TTC549 (cell line): Measurements from ENCODE around the gene TNFRSF14.

Source experiments
- FAIRE-seq: peaks from 2 replicates; lab custom pipeline; 2012; peaks lifted over from hg19 to GRCh38; lab: Jason Lieb, UNC

The TNFRSF14 gene

DNA sequence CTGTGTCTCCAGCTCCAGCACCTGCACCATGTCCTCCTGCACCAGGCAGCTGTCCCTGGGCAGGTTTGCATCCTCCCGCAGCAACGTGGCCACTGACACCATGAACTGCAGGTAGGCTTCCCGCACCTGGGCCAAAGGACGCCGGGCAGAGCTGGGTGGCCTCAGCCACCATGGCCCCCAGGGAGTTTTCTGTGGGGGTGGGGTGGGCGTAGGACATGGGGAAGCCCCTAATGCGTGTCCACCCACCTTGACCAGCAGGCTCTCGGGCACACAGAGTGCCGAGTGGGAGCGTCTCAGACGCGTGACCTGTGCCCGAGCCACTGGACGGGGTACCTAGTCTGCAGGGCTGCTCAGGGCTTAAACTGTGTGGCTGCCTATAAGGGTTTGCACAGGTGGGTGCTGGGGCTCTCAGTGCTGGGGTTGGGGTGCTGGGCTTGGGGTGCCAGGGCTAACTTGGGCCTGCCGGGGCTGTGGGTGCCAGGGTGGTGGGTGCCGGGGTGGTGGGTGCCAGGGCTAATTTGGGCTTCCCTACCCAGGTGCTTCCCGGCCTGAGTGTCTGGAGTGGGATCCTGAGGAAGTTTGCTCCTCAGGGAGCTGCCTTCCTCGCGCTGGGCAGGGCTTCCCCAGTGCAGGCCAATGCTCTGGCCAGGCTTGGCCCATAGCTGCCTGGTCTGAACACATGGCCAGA is 48.1 kb downstream of the TNFRSF14 start:
- FAIRE-seq, result no peak

DNA sequence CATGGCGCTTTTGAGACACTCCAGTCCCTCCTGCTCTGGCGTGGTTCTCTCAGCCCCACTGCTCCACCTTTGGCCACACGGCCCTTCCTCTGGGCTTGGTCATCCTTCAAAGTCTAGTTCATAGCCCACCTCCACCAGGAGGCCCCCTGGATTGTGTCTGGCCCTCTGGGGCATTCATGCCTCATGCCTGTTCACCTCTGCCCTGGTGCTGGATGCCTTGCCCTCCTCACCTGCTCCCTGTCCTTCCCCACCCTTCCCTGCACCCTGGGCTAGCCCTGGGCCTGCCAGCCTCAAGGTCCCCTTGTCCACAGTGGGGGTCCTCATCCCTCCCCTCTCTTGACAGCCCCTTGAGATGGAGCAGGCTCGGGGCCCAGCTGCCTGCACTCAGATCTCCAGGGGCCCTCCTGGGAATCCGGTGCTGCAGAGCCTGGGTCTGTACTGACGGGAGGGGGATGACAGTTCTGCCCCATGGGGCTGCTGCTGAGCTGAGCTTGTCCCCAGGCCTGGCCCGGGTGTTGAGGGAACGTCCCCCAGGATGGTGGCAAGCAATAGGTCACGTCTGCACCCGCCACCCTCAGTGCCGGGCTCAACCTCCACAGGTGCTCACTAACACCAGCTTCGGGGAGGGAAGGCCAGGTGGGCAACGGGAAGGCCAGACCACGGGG is 48.8 kb downstream of the TNFRSF14 start:
- no peak for FAIRE-seq

DNA sequence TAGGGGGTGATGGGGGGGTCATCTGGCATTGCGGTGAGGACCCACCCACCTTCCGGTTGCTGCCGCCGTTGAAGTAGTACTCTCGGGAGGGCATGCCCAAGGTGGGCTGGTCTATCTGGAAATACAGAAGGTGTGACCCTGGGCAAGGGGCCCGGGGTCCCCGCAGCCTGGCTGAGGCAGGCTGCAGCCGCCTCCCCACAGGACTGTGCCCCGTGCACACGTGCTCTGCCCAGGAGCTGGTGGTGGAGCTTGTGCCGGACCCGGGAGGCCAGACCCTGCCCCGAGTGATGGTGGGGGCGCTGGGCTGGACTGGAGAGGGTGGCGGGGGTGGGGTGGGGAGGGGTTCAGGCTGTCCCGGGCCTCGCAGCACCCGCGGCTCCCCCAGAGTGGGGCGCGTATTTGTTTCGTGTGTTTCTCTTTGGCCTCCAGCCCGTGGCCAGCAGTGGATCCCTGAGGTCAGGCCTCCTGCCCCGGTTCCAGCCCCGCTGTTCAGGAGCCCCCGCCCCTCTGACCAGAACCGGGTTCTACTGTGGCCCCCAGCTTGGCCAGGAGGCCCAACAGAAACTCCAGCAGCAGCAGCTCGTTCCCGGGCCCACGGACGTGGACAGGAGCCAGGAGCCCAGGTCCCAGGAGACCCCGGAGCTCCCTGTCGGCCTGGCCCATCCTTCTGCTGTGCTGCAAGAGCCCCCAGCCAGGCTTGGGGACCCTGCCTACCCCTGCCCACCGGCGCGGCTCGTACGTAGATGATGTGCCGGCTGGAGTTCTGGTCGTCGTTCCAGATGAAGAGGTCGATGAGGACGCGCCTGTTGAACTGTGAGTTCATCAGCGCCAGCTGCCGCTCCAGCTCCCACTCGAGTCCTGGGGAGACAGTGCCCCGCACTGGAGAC is 49.6 kb downstream of the TNFRSF14 start:
- FAIRE-seq, result no peak

DNA sequence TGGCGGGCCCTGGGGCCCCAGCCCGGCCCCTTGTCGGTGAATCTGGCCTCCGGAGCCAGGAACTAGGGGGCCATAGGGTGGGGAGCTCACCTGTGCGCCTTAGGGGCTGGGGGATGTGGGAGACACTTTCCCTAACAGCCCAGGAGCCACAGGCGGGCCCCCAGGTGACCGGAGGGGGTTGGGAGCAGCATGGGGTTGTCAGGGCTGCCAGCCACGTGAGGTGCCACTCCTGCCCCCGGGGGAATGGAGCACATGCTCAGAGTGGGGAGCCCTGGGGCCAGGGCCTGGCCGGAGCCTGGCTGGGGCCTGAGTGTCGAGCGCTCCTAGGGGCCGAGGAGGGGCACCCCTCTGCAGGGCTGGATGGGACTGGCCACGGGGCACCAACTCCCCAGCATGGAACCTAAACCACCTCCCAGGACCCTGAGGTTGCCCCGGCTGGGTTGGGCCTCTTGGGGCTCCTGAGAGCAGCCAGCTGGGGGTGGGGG is 50.3 kb downstream of the TNFRSF14 start:
- no peak for FAIRE-seq

DNA sequence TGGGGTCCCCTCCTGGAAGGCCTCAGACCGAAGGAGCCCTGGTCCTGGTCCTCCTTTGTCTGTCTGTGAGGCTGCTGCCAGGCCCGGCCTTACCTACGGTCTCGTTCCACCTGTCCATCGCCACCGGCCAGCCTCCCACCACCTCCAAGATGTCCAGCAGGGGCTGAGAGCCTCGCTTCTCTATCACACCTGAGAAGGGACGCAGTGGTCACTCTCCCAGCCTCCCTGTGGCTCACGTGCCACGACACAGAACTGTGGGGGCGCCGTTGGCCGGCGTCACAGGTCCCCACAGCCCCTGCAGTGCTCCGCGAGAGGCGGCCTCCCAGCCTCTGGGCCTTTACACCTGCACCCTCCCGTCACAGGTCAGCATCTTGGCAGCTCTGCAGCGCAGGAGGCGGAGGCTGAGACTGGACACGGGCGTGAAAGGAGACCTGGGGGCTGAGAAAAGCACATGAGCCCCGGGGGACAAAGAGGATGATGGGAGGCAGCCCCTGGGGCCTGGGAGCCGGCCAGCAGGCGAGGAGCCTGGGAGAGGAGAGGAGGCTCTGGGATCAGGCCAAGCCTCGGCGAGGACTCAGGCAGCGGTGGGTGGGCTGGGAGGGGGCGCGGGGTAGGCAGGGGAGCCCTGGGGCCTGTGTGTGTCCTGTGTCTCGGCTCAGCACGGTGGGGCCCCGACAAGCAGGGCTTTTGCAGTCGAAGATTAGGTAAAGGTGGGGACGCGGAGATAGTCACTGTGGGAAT is 50.9 kb downstream of the TNFRSF14 start:
- no peak for FAIRE-seq

DNA sequence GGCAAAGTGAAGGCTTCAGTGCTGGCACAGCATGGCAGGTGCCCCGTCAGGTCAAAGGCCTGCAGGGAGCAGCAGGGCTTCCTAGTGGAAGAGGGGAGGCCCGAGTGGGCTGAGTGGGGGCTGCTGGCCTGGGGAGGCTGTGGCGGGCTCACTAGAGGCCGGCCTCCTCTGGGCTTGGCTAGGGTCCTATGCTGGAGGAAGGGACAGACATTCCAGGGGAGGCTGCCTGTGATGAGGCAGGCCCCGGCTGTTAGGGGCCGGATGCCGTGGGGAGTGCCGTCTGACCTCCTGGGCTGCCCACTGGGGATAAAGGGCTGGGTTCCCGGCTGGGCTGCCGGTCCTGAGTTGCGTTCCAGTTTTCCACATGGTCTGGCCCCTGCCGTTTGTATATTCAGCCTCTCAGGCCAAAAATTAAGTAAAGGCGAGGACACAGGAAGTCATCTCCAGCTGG is 51.5 kb downstream of the TNFRSF14 start:
- FAIRE-seq, result no peak

DNA sequence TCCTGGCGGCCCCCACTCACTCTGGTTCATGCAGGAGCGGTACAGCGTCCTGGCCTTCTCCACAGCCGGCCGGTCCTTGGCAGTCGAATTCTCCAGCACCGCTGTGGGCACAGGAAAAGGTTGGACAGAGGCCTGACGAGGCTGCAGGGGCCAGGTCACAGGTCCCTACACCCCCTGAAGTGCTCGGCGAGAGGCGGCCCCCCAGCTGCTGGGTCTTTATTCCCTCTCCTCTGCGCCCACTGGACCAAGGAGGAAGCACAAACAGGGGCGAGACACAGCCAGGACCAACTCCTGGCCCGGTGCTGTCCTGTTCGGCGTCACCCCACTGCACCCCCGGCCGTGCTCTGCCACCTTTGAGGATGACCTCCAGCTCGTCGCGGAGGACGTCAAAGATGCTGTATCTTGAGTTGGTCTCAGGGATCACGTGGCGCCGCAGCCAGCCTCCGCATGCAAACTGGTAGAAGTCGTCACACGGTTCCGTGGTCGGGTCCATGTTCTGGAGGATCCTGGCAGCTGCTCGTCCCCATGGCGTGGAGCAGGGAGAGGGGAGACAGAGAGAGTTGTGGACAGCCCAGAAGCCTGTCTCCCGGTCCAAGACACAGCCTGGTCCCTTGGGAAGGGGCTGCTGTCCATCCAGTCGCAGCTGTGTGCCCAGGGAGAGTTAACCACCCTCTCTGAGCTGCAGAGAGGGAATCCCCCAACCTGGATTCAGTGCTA is 53.3 kb downstream of the TNFRSF14 start:
- no peak for FAIRE-seq

DNA sequence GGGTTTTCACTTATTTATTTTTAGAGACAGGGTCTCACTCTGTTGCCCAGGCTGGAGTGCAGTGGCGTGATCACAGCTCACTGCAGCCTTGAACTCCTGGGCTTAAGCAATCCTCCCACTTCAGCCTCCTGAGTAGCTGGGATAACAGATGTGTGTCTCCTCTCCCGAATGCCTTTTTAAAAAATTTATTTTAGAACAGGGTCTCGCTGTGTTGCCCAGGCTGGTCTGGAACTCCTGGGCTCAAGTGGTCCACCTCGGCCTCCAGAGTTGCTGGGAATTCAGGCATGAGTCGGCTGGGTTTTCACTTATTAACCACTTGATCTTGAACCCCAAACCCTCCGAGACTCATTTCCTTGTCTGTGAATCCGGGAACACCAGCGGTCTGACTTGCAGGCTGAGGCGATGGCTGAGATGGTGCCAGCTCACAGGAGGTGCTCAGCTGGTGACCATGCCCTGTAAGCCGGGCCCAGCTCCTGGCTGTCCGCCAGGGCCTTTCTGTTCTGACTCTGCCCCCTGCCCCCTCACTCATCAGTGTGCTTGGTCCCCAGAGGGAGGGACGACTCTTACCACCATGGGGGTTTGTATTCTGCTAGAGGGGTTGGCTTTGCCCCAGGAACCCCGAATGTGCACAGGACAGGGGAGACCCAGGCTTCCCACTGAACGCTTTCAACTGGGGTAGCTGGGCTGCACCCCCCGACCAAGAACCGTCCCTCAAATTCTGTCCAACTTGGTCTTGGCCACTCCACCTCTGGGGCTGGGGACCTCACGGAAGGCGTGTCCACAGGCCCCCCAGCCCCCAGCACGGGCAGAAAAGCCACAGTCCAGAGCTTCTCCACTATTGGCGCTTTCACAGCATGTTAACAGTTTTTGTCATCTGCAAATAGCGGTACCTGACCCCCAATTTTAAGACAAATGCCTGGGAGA is 54.1 kb downstream of the TNFRSF14 start:
- FAIRE-seq, result no peak

DNA sequence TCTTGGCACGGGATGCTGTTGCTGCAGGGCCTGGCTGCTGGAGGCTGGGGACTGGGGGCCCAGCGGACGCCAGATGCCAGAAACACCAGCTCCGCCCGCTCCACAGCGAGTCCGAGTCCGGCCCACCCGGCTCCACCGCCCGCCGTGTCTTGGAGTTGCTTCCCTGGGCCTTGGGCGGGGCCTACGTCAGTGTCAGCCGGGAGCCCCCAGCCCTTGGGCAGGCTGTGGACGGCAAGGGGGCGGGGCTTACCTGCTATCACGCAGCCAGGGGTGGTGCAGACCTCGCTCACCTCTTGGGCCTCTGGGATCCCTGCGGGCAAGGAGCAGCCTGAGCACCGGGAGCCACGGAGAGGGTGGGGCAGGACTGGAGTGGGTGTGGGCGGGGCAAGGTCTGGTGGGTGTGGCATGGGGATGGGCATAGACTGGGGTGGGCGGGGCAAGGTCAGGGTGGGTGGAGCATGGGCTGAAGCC is 54.9 kb downstream of the TNFRSF14 start:
- FAIRE-seq, result no peak

DNA sequence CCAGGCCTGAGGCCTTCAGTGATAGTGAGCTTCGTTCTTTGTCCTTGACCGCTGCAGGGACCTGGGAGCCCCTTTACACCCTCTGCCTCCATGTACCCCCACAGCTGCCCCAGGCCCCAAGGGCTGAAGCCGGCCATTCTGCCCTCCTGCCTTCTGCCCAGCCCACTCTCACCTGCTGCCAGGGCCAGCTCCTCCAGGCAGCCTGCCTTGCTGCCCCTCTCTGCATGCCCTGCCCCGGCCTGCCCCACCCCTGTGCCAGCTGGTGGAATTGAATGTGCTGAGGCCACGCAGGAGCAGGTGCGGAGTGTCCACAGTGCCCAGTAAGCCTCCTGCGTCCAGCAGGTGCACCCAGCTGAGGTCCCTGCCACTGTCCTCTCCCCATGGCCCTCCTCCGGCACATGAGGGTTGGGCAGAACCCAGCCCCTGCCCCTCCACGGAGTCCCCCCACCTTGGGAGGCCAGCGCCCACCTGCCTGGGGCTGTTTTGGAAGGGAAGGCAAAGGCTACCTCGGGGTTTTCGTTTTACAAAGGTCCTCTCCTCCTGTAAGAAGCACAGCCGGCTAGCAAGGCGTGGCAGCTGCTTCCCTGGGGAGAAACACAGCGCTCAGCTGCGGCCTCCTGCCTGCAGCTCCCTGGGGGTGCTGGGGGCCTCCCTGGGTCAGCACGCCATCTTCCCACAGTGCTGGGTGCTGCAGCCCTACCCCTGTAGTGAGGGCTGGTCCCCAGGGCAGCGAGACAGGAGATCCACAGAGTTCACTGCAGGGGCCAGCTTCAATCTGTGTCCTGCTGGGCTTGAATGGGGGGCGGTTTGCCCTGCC is 55.7 kb downstream of the TNFRSF14 start:
- FAIRE-seq, result no peak

DNA sequence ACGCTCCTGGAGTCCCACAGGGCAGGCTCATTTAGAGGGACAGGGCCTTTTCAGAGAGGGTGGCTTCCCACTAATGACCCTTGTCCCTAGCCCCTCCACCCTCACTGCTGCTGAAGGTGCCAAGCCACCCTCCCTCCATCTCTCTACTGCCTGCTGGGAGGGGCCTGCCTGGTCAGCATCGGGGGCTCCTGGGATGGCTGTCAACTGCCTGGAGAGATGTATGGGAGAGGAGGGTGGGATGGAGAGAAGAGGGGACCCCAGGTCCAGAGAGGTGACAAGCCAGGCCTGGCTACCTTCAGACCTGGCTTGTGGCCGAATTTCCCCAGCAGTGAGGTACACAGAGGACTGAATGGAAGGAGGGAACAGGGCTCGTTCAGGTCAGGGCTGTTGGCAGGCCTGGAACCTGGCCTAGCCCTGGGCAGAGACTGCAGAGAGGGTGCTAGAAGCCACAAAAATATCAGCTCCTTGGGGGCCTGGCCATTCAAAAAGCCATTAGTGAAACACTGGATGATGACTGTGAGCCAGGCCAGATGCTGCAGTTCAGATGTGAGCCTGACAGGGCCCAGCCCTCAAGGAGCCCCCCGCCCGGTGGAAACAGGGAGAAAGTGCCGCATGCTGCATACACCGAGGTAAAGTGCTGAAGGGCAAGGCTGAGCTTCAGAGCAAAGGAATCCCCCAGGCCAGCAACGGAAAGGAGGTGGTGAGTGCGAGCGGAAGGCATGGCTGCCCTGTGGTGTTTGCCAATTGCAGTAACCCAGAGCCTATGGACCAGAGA is 56.6 kb downstream of the TNFRSF14 start:
- FAIRE-seq, result no peak
